ENCODE results near the gene EIF3D. TPM values are rescaled to one million over a fixed set of nuclear protein-coding genes. Genes with fewer than 3 reads are reported as not detected.

EIF3D gene, protein sequence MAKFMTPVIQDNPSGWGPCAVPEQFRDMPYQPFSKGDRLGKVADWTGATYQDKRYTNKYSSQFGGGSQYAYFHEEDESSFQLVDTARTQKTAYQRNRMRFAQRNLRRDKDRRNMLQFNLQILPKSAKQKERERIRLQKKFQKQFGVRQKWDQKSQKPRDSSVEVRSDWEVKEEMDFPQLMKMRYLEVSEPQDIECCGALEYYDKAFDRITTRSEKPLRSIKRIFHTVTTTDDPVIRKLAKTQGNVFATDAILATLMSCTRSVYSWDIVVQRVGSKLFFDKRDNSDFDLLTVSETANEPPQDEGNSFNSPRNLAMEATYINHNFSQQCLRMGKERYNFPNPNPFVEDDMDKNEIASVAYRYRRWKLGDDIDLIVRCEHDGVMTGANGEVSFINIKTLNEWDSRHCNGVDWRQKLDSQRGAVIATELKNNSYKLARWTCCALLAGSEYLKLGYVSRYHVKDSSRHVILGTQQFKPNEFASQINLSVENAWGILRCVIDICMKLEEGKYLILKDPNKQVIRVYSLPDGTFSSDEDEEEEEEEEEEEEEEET
- 100 to 1,000 TPM; 327 to 338 TPM for total RNA-seq

DNA sequence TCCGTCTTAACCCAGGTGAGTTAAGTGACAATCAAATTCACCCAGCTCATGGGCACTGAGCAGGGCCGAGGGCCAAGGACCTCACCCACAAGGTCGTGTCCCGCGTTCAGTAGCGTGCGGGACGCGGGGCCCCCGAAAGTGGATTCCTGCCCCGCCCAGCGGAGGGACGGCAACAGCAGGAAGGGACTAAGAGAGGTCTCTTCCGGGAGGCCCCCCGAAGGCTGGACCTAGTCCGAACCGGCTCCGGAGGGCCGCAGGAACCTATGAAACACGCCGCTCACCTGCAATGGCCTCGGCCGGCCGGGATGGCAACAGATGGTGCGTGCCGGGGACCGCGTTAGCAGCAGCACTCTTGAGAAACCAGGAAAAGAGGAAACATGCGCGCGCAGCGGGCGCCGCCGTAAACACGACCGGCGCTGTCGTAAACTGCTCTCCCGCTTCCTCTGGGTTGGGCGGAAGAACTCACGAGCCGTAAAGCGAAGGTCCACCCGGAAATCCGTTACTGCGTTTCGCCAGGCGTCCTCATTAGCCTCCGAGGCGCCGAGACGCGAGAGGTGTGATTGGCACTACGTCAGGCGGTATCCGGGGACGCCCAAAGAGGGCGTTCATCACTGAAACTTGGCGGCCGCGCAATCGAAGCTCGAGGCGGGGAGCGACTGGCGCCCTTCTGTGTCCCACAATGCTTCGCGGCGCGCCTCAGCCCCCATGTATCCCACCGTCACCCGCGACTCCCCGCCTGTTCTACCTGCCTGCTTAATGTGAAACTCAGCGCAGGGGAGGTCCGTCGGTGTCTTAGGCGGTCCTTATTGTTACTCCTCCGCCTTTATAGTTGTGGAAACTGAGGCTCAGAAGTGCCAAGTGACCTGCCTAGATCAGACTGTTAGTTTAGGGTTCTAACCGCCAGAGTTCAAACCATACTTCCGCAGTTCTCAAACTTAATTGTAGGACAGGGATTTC is at the start of gene EIF3D:
EIF3D (minus strand) TSS at position 372 of the 957 bp plus-strand sequence. CDS start 3,045 bp downstream, outside the sequence.
- ChIA-PET CTCF (interaction anchor here (0.5 to 1.6 kb wide), 5 partner anchors 13 to 229 kb away, joined by 3 to 7 read pairs (median 3); no protein-coding TSS in a partner anchor), POLR2A (interaction anchor here (0.5 to 2.9 kb wide), 7 partner anchors 17 to 579 kb away, joined by 3 to 13 read pairs (median 4); partner anchors contain the start of genes FOXRED2, IFT27 and TXN2)

DNA sequence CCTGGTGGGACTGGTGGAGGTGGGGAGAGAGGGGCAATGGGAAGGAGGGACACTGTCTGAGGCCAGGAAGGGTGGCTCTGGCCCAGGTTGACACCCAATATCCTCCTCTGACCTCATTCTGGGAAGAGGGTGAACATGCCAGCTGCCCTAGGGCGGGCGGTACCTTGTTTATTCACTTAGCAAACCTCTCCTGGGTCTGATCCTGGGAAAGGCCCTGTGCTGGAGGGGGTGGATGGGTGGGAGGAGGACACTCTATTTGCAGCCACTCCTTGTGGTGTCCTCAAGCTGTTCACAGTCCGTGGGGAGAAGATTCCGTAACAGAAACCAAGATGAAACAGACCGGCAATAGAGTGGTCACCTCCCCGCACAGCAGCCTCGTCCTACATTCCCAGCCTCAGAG is 49.7 kb upstream of the EIF3D start:
- ChIA-PET CTCF (no interaction called here), POLR2A (no interaction called here)

DNA sequence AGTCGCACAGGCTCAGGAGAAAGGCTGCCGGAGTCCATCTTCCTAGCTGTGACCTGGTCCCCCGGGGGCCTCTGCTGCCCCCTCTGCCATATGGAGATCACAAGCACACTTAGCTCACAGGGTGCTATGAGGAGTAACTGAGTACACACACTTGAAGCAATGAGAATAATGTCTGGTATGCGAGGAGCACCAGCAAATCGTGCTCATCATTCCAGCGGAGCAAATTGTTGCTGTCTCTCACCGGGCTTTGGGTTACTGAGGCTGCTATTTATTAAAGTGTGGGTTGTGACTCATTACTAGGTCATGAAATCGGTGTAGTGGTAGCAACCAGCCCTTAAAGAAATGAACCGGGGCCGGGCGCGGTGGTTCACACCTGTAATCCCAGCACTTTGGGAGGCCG is 48.1 kb upstream of the EIF3D start:
- ChIA-PET CTCF (interaction anchor here (0.5 kb wide), 1 partner anchor 1649 kb away, joined by 3 read pairs; no protein-coding TSS in a partner anchor), POLR2A (no interaction called here)

DNA sequence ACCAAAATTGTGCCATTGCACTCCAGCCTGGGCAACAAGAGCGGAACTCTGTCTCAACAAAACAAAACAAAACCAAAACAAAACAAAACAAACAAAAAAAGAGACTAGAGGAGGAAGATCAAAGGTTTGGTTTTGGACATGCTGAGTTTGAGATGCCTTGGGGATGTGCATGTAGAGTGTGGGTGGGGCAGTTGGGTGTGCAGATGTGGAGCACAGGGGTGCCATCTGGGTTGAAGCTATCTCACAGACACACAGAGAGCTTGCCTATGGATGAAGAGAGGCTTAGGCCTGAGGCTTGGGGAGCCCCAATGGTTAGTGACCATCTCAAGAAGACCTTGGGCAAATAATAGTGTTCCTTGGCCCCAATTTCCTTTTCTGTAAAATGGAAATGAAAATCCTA is 45.8 kb upstream of the EIF3D start:
- CTCF ChIA-PET, result no interaction called here
- POLR2A ChIA-PET, result no interaction called here

DNA sequence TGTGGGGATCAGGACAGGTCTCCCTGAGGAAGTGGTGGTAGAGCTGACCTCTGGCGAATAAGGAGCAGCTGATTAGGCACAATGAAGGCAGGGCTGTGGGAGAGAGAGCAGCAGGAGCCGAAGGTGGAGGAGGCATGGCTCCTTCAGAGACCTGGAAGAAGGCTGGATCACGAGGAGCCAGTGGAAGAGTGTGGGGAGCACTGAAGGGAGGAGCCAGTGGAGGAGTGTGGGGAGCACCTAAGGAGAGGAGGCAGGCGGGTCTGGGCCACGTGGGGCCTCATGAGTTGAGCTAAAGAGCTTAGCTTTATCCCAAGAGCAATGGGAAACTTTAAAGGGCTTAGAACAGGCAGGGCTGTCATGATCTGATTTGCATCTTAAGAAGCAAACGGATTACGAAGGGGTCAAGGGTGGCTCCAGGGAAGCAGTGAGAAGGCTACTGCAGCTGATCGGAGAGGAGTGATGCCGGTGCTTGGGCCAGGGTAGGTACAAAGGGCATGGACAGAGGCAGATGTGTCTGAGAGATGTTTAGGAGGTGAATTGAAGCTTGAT is 44.9 kb upstream of the EIF3D start:
- POLR2A ChIA-PET, result no interaction called here
- CTCF ChIA-PET, result no interaction called here

DNA sequence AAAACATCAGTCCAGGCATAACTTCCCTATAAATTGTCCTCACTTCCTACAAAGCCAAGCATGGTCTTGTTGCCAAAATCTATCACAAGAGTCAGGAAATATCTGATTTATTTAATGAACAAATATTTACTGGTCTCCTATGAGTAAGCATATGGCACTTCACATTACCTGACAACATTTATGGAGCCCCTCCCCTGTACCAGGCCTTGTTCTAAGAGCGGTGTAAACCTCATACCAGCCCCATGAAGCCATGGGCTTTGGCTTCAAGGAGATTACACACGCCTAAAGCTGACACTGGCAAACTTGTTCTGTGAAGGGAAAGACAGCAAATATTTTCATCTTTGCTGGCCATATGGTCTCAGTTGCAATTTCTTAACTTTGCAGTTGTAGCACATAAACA is 43.0 kb upstream of the EIF3D start:
- ChIA-PET POLR2A (no interaction called here), CTCF (no interaction called here)

DNA sequence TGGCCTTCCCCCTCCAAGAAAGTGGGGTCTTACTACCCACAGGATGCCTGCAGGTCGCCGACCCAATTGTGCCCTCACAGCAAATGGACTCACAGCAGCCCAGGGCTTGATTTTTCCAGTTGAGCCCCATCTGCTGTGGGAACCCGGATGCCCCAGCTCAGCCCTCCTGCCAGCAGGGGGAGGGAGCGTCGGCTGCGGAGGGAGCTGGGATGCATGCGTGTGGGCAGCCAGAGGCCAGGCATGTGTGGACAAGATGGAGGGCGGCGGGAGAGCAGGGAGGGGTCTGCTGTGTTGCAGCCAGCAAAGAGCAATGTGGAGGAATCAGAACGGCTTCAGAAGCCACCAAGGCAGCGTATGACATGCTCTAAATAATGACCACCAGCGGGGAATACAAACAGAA is 41.0 kb upstream of the EIF3D start:
- CTCF ChIA-PET, result no interaction called here
- POLR2A ChIA-PET, result no interaction called here

DNA sequence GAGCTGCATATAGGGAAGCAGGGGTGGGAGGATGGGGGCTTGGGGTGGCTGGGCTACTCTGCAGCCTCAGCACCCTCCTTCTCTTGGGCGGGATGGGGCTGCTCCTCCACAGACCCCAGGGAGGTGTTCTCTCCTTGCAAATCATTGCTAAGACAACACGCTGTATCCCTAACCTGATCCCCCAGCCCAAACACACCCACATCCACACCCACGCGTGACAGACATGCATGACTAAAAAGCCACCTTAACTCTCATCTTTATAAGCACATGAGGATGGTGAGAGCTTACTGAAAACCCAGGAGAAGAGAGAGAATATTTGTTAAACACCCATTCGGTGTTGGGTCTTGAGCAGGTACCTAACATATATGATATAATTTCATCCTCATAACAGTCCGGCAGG is 39.9 kb upstream of the EIF3D start:
- POLR2A ChIA-PET, result no interaction called here
- CTCF ChIA-PET, result no interaction called here

DNA sequence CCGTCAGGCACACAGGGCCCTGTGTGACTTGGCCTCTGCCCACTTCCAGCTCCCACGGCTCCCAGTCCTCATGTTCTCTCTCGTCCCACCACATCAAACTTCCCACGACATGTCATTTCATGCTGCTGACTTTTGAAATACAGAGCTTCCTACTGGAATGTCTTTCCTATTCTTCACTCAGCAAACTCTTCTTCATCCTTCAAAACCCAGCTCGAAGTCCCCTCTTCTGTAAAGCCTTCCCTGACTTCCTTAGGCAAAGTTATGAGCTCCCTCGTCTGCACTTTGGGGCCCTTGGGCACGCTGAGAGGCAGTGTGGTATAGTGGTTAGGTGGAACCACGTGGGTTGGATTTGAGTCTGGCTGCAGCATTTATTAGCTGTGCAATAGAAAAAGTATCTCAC is 37.8 kb upstream of the EIF3D start:
- CTCF ChIA-PET, result no interaction called here
- POLR2A ChIA-PET, result no interaction called here

DNA sequence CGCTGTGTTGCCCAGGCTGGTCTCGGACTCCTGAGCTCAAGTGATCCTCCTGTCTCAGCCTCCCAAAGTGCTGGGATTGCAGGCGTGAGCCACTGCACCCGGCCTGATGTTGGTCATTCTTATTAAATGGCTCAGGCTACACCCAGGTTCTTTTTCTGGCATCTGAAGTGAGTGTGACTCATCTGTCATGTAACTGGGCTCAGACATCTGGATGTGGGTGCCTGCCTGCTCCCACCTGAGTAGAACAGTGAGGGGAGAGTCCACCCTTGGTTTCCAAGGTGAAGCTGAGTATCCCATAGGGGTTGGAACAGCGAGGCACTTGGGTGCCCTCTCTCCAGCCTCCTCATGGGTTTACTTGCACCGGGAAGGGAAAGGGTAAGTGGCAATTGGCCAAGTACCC is 36.7 kb upstream of the EIF3D start:
- POLR2A ChIA-PET, result no interaction called here
- CTCF ChIA-PET, result no interaction called here

DNA sequence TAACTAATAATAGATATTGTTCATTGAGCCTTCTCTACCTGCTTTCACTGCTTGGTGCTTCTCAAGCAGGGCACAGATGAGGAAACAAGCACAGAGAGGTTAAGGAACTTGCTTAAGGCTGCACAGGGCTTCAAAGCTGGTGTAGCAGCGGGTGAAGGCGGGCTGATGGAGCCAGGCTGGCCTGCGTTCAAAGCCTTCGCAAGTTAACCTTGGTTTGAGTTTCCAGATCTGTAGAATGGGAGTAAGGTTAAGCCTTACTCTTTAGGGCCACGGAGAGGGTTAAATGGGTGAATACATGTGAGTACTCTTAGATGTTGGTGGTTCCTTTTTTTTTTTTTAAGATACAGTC is 36.2 kb upstream of the EIF3D start:
- POLR2A ChIA-PET, result no interaction called here
- CTCF ChIA-PET, result no interaction called here

DNA sequence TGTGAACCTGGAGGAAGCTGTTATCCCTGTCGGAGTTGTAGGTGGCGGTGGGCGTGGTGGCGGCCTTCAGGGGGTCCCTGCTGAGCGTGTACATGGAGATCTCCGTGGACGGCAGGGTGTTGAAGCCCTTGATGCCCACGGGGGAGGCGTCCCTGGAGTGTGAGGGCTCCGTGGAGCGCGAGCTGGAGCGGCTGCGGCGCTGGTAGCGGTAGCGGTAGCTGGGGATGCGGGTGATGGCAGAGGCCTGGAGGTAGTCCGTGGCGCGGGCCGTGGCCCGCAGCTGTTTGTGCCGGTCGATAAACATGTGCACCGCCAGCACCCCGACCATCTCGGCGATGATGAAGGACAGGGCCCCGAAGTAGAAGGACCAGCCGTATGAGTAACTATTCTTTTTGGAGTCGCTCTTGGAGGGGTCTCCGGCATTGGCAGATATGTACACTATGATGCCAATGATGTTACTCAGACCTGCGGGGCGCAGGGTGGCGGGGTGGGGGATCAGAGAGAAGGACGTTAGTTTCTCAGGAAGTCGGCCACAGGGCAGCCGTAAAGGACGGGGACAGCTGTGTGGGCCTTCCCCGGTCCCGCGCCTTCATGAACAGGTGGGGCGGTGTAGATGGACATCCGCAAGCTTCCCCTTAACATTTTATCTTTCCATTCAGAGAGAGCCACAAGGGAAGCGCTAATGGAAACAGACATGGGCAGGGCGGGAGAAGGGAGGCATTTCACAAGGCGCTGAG is 35.6 kb upstream of the EIF3D start:
- POLR2A ChIA-PET, result no interaction called here
- CTCF ChIA-PET, result no interaction called here

DNA sequence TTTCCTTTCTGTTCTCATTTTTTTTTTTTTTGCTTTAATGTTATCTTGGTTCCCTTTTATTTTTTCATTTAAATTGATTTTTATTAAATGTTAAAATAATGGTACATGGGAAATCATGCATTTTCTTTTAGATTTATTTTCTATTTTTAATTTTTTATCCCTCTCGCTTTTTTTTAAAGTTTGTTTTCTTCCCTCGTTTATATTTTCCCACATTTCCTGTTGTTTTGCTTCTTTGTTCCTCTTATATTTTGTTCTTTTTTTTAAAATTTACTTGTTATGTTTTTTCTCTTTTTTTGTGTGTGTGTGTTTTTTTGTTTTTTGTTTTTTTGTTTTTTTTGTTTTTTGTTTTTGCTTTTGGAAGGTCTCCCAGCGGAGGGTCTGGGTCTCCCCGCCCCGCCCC is 34.9 kb upstream of the EIF3D start:
- CTCF ChIA-PET, result no interaction called here
- POLR2A ChIA-PET, result no interaction called here

DNA sequence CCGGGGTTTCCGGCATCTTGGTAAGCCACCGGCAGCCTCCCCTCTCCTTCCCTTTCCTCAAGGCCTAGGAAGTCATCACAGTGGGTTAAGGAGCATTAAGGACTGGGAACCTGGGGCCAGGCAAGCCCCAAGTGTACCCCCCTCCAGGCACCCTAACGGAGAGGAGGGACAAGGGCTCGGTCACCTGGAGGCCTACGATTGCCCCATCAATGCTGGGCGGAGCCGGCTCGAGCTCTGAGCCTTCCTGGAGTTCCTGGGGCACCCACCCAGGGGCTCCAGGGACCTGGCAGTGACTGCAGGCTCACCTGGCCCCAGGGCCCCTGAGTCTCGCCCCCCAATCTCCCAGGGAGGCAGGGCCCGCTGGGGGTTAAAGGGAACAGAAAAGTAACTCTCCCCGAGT is 34.5 kb upstream of the EIF3D start:
- ChIA-PET CTCF (no interaction called here), POLR2A (no interaction called here)

DNA sequence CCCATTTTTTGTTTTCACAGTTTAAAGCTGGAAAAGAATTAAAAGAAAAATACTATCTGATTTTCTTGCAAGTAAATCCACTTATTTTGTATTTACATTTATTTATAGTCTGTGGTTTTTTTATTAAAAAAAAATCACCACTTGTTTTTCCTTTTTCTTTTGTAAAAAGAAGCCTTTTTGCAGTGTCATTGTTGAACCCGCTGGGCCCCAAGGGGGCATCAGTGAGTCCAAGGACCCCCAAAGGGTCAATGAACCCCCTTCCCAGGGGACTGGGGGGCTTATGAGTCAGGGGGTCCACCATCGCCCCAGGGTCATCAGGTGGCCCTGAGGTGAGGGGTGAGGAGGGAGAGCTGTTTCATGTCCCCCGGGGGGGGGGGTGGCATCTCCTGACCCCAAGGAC is 34.0 kb upstream of the EIF3D start:
- POLR2A ChIA-PET, result no interaction called here

DNA sequence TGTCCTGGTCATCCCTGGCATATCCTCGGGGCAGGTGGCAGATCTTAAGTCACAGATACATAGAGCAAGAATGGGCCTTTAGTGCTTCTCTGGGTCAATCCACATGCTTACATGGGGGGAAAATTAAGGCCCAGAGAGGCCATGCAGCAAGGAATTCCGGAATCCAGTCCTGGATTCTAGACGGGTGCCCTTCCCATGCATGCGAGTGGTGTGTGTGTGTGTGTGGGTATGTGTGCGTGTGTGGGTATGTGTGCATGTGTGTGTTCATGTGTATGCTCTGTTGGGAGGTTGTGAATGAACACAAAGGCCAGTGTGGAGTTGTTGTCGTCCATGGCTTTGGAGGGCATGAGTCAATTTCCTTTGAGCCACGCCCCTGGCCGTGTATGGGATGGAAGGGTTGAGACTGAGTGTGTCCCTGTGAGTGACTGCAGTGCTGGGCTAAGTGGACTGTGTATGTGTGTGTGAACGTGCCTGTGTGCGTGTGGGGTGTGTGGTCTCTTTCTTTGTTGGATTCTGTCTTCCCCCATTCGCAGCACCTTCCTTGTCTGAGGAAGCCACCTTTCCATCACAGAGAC is 33.4 kb upstream of the EIF3D start:
- ChIA-PET POLR2A (no interaction called here), CTCF (no interaction called here)

More for the DNA sequence above, 34.0 kb upstream of the EIF3D start:
- CTCF ChIA-PET, result no interaction called here

DNA sequence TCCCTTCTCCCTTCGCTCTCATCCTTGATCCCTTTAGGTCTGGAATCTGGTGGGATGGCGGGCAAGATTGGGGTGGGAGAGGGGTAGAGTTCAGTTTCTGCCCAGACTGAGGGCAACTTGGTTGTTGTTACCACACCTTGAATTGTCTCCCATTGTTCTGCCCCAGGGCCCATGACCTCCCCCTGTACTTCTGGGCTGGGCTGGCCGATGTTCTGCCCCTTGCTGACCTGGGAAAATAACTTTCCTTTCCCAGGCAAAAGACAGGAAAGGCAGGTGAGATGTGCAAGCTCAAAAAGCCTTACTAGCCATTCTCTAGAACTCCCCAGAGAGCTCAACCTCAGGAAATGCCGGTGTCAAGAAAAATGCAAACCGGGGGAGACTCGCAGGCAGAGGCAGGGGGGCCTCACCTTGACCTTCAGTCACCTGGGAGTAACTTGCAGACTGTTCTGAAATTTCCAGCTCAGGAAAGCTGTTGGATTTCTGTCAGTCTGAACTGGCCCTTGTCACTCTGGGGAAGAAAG is 32.4 kb upstream of the EIF3D start:
- ChIA-PET CTCF (no interaction called here), POLR2A (no interaction called here)

DNA sequence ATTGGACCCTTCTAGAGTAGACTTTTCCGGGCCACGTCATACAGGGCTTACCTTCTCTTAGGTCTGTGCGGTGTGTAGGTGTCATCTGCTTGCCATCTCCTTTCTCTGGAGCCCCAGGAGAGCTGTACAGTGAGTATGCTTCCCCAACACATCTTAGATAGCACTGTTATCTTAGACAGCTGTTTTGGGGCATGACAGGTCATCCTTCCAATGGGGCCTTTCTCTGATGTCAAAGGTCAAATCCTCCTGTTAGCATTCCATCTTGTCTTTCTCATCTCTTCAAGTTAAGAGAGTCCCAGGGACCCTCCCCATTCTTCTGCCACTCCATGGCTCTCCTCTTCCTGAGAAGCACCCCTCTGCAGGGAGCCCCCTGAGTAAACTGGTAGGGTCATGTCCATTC is 31.0 kb upstream of the EIF3D start:
- POLR2A ChIA-PET, result no interaction called here
- CTCF ChIA-PET, result no interaction called here

DNA sequence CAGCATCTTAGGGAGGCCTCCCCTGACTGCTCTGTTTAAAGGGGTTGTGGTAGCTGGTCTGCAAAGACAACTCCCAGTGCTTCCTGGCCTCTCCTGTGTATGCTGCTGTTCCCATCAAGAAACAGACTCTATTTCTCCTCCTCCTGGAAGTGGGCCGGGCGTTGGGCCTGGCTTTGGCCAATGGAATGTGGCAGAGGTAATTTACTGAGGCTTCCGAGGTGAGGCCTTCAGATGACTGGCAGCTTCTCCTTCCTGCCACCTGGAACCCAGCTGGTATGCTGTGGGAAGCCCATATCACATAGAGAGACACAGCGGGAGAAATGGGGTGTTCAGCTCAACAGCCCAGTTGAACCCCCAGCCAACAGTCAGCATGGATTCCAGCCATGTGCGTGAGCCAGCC is 25.1 kb upstream of the EIF3D start:
- ChIA-PET CTCF (no interaction called here), POLR2A (no interaction called here)
